SHP77 treated with DMSO at 0.1 percent for 48 hours (cell line): ENCODE data around the gene PCOLCE2.
A peak's percentile ranks its signal among the peaks of the same experiment; 100 is the strongest.

ENCODE experiments used
- DNase-seq: peaks from one replicate; lab custom pipeline; 2025; lab: John Stamatoyannopoulos, UW

The PCOLCE2 gene

GRCh38 chr3:142863930-142864920 is 24.7 kb downstream of the PCOLCE2 start:
- DNase-seq = no peak

DNA sequence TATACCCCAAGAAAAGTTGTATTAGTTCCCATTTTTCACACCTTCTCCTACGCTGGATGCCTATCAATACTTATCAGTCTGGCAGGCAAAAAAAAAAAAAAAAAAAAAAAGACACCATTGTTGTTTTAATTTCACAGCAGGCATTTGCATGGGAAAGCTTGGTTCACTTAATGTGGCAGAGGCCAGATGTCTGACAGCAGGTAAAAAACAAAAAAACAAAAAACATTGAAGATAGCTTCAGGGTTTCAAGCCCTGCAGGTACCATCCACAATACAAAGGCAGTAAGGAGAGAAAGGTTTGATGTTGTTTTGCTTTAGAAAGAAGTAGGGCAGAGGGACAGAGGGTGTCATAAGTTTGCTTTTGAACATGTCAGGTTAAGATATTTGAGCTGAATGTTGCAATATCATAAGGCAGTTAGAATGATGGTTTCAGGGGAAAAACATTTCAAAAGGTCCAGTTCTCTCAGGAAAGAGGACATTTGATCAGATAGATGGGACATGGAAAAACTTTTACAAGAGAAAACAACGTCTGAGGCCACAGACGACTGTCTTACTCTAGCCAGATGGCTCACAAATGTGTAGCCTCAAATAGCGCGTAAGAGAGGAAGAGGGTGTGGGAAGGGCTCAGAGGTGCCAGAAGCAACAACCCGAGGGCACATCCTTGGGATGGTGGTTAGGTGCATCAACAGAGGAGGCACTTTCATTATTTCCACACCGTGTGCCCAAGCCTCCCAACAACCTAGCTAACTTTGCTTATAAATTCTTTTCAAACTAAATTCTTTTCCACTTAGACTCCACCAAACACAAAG is 25.7 kb downstream of the PCOLCE2 start:
- no peak for DNase-seq

DNA sequence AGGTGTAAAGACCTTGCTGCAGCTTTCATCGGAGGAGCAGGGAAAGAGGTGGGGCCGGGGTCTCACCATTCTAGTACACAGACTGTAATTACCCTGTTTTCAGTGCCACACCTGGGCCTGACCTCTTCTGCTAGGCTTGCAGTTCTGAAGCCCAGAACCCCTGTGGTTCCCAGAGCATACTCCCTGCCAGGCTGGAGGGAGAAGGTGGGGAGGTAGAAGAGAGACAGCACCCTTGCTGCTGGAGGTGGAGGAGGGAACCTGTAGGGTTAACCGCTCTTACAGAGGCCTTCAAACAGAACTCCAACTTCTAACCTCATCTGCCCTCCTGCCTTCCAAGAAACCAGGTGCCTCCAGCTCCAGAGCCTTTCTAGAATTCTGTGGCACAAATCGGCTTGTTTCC is 27.0 kb downstream of the PCOLCE2 start:
- DNase-seq = no peak

- DNase-seq = no peak
Observed at GRCh38 chr3:142858043-142858442, 30.8 kb downstream of the PCOLCE2 start.

DNA sequence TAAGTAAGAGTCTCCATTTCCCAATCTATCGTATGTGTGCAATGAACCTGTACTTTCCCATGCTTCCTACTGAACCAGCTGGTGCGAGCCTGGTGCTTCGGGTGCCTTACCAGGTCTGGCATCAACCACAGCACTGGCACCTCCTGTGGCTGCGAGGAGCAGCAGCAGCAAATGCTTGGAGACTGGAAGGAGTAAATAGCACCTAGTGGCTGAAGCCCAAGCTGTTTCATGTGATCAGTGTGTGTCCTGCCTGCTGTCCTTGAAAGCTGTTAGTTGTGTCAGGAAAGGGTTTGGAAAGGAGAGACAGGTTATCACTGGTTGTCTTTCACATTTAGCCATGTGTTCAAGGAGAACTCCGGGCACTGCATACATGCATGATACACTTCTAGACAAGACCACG is 31.8 kb downstream of the PCOLCE2 start:
- no peak for DNase-seq

- DNase-seq = no peak
Observed at GRCh38 chr3:142853270-142854168, 35.4 kb downstream of the PCOLCE2 start.

DNA sequence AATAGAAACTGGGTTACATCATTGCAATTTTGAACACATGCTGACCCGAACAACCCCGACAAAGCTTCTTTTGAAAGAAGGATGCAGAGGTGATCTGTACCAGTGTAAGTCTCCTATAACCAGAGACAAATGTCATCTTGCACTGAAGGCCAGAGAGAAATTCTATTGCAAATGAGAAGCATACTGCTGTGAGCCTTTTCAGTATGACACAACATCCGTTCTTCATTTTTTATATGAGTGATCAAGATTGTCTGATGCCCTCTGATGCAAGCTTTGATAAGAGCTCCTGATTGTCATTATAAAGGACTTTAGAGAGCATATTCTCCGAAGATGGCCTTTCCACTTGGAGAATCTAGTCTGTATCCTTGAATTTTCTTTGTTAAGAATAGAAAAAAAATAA is 36.9 kb downstream of the PCOLCE2 start:
- no peak for DNase-seq

GRCh38 chr3:142850395-142851023 is 38.4 kb downstream of the PCOLCE2 start:
- DNase-seq = no peak

GRCh38 chr3:142849148-142849547 is 39.7 kb downstream of the PCOLCE2 start:
- no peak for DNase-seq

DNA sequence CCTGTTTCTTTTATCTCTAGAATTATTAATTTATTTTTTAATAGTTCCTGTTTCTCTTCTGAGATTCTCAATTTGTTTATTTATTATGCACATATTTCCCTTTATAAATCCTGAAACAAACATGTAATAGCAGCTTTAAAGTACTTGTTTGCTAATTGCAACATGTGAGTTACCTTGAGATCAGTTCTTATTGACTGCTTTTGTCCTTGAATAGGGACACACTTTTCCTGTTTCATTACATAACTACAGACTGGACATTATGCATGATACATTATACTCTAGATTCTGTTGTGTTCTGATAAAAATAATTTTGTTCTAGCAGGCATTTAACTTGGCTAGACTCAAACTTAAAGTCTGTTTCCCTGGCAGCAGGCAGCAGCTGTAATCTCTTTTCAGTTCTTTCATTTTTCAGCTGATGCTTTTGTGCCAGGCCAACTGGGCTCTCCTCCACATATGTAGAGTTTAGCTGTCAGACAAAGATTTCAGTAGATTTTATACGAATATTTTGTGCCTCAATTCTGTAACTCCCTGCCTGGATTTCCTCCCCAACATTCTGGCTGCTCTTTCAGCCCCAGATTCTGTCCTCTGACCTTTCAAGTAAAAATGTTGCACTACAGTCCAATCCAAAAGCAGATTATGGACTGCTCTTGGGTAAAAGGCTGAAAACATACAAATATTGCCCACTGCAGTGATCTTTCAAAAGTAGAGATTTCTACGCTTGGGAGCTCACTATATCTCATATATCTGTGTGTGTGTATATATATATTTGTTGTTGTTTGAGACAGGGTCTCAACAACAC is 41.9 kb downstream of the PCOLCE2 start:
- no peak for DNase-seq

- no peak for DNase-seq
Observed at GRCh38 chr3:142844339-142844977, 44.4 kb downstream of the PCOLCE2 start.

DNA sequence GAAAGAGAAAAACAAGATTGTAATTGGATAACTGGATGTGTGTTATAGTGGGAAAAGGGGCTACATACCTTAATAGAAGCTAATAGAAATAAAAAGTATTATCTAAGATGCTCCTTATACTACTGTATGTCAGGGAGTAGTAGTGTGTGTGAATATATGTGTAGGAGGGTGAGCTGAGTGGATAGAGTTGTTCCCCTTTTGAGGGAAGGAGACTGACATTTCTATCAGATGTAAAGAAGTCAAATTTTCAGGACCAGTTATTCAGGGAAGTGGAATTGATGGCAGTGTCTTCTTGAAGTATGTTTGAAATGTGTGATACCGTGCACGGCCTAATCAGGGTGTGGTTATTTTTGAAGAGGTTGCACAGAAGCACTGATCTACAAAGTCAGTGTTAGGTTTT is 49.1 kb downstream of the PCOLCE2 start:
- DNase-seq = no peak

DNA sequence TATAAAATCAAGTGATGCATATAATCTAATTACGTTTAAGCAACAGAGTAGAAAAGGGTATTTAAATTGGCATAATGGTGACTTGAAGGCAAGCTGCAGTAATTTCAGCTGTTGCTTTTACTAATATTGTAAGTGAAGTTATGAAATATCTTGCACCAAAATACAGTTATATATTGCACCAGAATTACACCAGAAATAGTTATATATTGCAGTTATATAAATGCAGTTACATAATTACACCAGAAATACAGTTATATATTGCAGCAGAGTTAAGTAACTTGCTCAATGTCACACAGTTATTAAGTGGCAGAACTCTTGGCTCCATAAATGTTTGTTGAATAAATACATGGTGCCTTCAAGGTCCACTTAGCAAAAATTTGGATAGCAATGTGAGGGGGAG is 51.4 kb downstream of the PCOLCE2 start:
- no peak for DNase-seq

GRCh38 chr3:142828703-142829305 is 60.1 kb downstream of the PCOLCE2 start:
- DNase-seq = peak; percentile 57

GRCh38 chr3:142819179-142819578 is 69.7 kb downstream of the PCOLCE2 start:
- no peak for DNase-seq

GRCh38 chr3:142818651-142819050 is 70.2 kb downstream of the PCOLCE2 start:
- no peak for DNase-seq

DNA sequence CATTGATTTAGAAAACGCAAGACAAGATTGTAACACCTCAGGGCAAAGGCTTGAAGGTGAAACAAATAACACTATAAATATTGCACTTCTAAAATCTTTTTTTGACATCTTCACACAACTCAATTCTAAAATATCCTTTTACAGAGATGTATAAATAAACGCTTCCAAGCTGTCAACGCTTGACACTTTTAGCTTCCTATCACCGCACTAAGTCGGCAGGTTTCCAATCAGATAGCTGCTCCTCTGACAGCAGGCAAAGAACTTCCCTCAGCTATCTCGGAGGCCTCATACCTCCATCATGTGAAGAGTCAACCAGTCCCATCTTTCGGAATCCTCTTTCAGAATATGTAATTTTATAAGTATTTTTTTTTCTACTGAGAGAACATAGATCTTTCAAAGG is 71.0 kb downstream of the PCOLCE2 start:
- DNase-seq = no peak

DNA sequence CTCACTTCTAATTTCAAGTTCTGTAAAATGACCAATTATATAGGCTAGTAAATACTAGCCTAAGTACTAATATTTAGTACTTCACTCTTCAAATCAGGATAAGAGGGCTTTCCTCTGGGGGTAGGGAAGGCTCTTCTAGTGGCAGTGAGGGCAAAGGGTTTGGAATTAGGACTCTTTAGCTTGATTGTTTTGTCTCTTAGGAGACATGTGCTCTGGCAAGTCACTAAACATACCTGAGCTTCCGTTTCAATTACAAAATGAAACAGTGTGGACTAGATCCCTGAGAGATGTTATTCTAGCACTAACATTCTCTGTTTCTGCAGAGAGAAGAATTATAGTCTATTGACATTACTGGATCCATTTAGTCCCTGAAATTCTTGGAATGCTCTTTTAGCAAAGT is 71.5 kb downstream of the PCOLCE2 start:
- no peak for DNase-seq

DNA sequence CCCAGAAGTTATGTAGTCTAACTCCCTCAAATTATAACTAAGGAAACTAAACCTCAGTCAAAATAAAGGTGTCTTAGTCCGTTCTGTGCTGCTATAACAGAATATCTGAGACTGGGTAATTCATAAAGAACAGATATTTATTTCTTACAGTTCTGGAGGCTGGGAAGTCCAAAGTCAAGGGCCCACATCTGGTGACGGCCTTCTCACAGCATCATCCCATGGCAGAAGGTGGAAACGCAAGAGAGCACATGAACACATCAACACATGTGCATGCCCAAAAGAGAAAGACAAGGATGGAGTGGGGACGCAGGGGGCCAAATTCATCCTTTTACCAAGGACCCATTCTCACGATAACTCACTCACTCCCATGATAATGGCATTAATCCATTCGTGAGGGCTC is 73.1 kb downstream of the PCOLCE2 start:
- no peak for DNase-seq

- no peak for DNase-seq
Observed at GRCh38 chr3:142809259-142809658, 79.6 kb downstream of the PCOLCE2 start.
